ENCODE data around the gene LMAN2.
"Not testable (repeated sequence)": the region's sequence is repeated elsewhere in the genome, so short reads cannot be mapped to it uniquely, and the experiment has no call there.

The LMAN2 gene

GRCh38 chr5:177362610-177363507, 11.4 kb upstream of the LMAN2 start:
- peak overlapping the region; percentile 48 for H3K4me3 ChIP-seq (ENCODE audit: low read depth, low read length)

DNA sequence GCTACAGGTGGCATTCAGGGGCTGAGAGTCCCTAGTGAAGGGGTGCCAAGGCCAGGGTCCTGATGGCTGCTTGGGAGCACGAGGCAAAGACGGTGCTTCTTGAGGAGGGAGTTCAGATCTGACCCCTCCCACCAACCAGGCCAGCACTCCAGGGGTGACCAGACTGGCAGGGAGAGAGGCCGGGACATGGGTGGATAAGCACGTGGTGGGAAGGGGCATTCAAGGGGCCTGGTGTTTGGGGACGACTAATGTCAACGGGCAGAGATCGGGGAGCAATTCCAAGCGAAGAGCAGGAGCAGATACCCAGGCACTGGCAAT, 10.8 kb upstream of the LMAN2 start:
- peak overlapping the region; percentile 48 for H3K4me3 ChIP-seq (ENCODE audit: low read depth, low read length)

More at GRCh38 chr5:177362610-177363507, 11.4 kb upstream of the LMAN2 start:
- TF ChIP-seq, protein P1, sequence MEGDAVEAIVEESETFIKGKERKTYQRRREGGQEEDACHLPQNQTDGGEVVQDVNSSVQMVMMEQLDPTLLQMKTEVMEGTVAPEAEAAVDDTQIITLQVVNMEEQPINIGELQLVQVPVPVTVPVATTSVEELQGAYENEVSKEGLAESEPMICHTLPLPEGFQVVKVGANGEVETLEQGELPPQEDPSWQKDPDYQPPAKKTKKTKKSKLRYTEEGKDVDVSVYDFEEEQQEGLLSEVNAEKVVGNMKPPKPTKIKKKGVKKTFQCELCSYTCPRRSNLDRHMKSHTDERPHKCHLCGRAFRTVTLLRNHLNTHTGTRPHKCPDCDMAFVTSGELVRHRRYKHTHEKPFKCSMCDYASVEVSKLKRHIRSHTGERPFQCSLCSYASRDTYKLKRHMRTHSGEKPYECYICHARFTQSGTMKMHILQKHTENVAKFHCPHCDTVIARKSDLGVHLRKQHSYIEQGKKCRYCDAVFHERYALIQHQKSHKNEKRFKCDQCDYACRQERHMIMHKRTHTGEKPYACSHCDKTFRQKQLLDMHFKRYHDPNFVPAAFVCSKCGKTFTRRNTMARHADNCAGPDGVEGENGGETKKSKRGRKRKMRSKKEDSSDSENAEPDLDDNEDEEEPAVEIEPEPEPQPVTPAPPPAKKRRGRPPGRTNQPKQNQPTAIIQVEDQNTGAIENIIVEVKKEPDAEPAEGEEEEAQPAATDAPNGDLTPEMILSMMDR (IDR thresholded peaks at IDR 0.05; ENCODE audit: borderline replicate concordance, insufficient read depth, low read depth, low read length) = no peak

GRCh38 chr5:177361418-177362291, 10.2 kb upstream of the LMAN2 start:
- H3K4me3 ChIP-seq (ENCODE audit: low read depth, low read length) = peak overlapping the region; percentile 15
- TF ChIP-seq, protein P1 (IDR thresholded peaks at IDR 0.05; ENCODE audit: borderline replicate concordance, insufficient read depth, low read depth, low read length) = peak; percentile 39; the same call in 1 of the 2 replicates

More for the DNA sequence above, 10.8 kb upstream of the LMAN2 start:
- TF ChIP-seq, protein P1 (IDR thresholded peaks at IDR 0.05; ENCODE audit: borderline replicate concordance, insufficient read depth, low read depth, low read length) = no peak

- H3K4me3 ChIP-seq (ENCODE audit: low read depth, low read length) = not testable (repeated sequence)
These were observed 9.3 kb upstream of the LMAN2 start for GRCh38 chr5:177360740-177361139.

GRCh38 chr5:177359860-177360259, 8.4 kb upstream of the LMAN2 start:
- TF ChIP-seq, protein P1 (IDR thresholded peaks at IDR 0.05; ENCODE audit: borderline replicate concordance, insufficient read depth, low read depth, low read length) = no peak

DNA sequence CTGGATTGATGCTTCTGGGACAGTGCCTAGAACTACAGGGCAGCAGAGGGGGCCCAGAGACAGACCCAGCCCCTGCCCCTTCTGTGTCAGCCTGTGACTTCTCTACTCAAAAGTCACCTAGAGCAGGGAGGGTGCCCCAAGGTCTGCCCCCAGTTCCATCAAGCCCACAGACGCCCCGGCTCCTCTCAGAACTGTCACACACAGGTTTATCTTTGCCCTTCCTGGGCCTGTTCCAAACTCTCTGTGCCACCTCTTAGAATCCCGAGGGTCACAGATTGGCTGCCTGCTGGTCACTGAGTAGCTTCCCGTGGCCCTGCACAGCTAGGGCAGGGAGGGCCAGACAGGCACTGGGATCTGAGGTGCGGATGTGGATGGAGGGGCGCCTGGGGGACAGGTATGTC, 8.0 kb upstream of the LMAN2 start:
- peak overlapping the region; percentile 88 for H3K4me3 ChIP-seq (ENCODE audit: low read depth, low read length)
- TF ChIP-seq, protein P1 (IDR thresholded peaks at IDR 0.05; ENCODE audit: borderline replicate concordance, insufficient read depth, low read depth, low read length) = no peak

More at GRCh38 chr5:177359860-177360259, 8.4 kb upstream of the LMAN2 start:
- H3K4me3 ChIP-seq (ENCODE audit: low read depth, low read length) = peak overlapping the region; percentile 88

DNA sequence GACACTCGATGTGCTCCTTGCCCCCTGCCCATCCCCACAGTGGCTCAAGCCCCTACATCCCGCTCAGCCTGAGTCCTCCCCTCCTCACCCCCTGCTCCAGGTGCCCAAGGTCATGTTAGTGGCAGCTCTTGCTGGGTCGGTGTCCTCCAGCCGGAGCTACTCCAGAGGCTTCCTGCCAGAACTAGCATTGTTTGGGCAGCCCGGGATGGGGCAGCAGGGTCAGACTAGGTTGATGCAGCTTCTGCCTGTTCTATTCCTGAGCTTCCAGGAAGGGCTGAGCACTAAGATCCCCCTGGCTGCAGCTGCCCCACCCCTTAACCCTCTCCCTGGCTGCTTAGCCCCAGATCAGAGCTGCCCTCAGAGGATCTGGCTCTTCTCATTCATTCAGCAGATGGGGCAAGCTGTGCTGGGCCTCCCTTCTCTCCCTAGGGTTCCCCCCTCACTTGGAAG, 6.9 kb upstream of the LMAN2 start:
- TF ChIP-seq, protein P1 (IDR thresholded peaks at IDR 0.05; ENCODE audit: borderline replicate concordance, insufficient read depth, low read depth, low read length) = no peak
- peak overlapping the region; percentile 88 for H3K4me3 ChIP-seq (ENCODE audit: low read depth, low read length)

Measured in GM12875 (cell line).